Anterior cingulate cortex (tissue), 58 donors: Measurements from ENCODE around the gene ZFX.
"Not testable (repeated sequence)": the region's sequence is repeated elsewhere in the genome, so short reads cannot be mapped to it uniquely, and the experiment has no call there.

Experiments
- DNase-seq, 58 donors: peaks; one replicate each; lab custom pipeline; 2025; lab: John Stamatoyannopoulos, UW

The ZFX gene

DNA sequence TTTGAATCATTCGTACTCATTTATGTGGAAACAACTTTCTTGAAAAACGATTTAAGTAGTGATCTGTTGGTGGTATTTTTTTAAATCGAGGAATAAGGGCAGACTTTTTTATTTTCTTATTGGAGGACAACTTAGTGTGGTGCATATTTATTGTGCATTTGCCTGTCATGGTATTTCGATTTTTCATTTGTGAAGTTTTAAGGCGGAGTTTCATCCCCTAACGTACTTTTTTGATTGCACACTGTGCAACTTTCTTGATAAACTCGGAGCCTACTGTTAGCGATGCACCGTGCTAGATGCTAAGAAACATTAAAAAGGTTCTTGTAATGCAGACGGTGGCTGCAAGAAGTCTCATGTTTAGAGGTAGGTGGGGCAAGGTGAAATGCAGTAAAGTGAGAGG lies 1.4 kb downstream of the ZFX start:
- no peak for DNase-seq

DNA sequence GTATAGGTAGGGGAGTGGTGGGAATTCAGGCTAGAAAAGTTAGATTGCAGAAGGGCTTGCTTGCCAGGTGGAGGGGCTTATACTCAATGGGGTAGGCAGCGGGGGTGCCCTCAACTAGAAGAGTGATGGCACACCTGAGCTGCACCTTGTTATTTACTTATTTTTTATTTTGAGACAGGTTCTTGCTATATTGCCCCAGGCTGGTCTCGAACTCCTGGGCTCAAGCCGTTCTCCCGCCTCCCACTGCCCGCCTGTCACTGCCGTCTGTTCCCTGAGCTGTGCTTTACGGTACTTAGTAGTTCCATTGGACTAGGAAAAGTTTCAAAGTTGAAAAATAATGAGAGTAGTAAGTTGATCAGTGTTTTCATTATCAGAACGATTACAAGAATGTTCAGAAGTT lies 2.0 kb downstream of the ZFX start:
- no peak for DNase-seq

DNA sequence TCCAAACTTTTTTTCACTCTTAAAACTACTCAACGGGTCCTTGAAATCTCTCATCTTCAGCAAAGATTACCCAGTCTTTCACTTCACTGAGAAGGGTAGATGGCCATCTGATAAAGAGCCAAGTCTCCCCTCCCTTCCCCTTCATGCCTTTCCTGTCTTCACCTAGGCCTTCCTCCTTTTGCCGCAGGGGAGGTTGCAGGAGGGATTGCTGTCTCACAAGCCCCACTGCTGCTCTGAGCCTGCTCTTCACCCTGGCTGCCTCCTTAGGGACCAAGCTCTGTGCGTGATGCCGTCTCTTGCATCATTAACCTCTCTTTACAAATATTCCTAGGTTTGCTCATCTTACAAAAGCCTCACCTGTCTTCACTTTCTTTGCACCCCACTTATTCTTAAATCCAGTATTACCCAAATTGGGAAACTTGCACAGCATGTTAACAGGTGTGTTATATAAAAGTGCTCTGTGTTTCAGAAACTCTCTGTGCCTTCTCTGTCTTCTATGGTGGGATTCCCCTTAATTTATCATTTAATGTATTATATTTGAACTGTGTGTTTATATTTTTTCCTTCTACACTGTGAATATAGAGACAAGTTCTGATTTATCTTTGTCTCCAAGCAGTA lies 3.8 kb downstream of the ZFX start:
- peak in 1 of 58 donors; percentile 2 for DNase-seq

DNA sequence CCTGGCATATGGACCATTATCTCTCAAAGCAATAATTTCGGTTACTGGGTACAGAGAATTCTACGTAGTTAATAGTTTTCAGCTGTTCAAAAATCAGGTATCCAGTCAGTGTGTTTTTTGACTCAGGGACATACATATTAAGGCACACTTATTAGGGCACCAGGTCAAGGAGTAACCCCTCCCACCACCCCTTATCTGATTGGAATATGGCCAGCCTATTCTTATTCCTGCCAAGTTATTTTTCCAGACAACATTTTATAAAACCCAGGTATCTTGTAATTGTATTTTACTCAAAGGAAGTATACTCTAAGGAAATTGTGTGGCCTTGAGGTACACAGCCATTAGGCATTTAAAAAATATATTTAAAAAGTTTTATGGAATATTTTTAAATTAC lies 4.3 kb downstream of the ZFX start:
- DNase-seq, result no peak

DNA sequence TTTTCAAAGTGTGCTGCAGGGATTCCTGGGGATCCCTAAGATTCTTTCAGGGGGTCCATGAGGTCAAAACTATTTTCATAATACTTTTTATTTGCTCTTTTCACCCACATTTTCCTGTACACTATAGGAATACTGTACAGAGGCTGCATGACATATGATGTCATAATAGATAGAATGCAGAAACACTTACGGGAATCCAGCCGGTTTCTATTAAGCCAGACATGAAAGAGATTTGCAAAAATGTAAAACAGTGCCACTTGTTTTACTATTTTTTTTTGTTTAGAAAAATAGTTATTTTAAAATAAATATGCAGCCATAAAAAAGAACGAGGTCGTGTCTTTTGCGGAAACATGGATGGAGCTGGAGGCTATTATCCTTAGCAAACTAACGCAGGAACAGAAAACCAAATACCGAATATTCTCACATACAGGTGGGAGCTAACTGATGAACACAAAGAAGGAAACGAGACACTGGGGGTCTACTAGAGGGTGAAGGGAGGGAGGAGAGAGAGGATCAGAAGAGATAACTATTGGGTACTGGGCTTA lies 5.0 kb downstream of the ZFX start:
- no peak for DNase-seq

DNA sequence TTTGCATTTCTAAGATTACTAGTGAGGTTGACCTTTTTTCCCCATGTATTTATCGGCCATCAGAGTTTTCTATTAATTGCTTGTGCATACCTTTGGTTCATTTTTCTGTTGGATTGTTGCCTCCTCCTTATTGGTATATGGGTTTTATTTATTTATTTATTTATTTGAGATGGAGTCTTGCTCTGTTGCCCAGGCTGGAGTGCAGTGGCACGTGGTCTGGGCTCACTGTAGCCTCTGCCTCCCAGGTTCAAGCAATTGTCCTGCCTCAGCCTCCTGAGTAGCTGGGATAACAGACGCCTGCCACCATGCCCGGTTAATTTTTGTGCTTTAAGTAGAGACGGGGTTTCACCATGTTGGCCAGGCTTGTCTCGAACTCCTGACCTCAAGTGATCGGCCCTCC lies 6.2 kb downstream of the ZFX start:
- DNase-seq, result not testable (repeated sequence)

DNA sequence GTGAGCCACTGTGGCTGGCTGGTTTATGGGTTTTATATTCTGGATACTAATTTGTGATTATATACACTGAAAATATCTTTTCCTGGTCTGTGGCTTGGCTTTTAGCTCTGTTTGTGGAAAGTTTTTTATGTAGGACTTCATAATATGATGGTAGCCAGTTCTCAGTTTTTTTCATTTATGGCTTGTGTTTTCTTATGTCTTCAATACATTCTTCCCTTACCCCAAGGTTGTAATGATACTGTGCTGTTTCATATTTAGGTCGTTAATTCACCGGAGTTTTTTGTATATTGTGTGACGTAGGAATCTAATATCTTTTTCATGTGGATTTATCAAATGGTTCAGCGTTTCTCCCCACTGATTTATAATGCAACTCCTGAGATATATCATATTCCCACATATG lies 6.6 kb downstream of the ZFX start:
- DNase-seq, result no peak

DNA sequence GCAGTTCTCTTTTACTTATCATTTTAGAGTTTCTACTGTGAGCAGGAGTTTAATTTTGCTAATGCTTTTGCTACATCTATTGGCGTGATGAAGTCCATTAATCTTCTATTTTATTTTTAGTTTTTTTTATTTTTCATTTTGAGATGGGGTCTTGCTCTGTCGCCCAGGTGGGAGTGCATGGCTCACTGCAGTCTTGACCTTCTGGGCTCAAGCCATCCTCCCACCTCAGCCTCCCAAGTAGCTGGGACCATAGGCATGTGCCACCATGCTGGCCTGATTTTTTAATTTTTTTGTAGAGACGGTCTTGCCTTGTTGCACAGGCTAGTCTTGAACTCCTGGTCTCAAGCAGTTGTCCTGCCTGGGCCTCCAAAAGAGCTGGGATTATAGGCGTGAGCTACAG lies 9.4 kb downstream of the ZFX start:
- no peak for DNase-seq

DNA sequence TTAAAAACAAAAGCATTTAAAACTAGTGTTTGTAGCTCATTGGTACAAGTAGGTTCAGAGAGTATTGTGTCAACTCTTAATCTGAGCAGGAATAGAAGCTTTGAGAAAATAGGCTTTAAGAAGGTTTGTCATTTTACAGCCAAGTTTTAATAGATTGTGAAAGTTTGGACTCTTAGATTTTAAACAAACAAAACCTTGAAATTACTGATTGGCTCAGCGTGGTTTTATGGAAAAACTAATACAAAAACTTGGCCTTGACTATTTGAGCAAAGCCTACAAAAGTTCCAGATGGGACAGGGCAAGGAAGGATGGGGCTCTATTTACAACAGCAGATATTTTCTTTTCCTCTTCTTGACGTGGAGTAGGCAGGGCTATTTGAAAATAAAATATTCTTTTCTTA lies 16.5 kb downstream of the ZFX start:
- no peak for DNase-seq

DNA sequence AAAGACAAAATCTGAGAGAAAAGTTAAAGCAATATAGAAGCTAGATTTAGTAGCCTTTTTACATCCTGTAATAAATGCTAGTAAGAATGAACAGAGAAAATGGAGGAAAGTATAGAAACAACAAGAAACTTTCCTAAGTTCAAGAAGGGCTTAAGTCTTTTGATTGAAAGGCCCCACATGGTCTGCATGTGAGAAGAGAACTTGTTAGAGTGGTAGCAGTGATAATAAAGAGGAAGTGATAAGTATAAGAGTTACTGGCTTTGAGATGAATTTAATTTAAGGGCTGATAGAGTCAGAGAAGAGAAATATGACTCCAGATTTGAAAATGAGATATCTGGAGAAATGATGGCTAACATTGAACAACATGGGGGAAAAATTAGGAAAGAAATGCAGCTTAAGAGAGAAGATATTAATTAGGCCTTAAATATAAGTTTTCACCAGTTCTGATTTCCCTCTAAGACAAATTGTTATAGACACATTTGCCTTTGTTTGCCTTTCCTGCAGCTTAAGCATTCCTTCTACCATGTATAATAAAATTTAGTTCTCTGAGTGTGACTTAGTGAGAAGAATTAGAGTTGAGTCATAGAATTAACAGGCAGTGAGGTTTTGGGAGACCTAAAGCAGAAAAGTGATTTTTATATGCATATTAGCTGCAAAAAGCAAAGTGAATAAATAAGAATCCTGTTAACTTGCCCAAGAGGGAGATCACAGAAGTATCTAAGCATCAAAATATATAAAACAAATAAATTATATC lies 18.4 kb downstream of the ZFX start:
- no peak for DNase-seq

DNA sequence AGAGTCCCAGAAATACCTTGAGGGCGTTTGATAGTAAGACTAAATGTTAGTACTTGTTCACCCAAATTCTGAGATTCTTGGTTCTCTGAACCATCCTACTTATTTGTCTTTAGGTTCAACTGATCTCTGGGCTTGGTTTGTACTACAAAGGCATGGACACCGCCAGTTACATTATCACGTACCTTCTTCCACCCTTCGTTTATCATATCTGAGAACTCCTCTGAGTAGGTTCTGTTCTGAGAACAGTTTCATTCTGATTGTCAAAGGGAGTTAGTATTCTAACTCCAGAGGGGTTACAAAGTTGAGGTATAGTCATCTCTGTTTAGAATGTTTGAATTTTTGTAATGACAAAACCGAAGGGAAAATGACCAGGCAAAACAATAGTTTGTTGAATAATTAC lies 19.3 kb downstream of the ZFX start:
- no peak for DNase-seq

DNA sequence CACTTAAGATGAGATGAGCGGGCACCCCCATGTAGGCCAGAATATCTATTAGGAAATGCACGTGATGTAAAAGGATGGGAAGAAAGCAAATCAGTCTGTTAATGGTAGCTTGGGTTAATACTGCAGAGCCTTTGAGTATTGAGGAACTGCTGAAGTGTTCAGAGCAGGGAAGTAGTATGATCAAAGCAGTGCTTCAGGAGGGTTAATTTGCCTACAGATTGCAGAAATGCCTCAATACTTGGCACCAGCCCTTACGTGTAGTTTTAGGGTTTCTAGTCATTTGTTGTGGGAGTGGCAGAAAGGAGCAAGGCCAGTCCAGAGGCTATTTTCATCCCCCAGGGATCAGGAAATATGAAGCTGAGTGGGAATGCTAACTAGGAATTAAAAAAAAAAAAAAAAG lies 19.7 kb downstream of the ZFX start:
- no peak for DNase-seq

DNA sequence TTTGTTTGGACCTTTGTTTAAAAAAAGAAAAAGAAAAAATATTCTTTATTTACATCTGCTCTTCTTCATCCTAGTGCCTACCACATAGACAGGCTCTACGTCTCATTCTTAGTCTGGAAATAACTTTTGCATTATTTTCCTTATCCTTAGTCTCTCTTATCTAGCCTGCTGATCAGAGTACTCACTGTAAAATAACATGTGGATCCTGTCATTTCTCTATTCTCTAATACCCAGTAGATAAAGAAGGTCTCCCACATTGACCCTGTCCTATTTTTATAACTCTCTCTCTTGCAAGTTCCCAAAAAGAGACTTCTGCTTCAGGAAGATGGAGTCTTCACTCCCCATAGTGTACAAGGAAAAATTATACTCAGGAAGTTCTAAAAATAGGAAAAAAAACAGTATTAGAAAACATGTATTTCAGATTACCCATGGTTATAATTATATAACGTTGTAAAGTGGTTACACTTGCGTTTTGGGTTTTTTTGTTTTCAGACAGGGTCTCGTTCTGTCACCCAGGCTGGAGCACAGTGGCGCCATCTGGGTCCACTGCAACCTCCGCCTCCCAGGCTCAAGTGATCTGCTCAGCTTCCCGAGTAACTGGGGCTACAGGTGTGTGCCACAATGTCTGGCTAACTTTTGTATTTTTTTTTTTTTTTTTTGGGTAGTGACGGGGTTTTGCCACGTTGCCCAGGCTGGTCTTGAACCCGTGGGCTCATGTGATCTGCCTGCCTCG lies 23.8 kb downstream of the ZFX start:
- no peak for DNase-seq

DNA sequence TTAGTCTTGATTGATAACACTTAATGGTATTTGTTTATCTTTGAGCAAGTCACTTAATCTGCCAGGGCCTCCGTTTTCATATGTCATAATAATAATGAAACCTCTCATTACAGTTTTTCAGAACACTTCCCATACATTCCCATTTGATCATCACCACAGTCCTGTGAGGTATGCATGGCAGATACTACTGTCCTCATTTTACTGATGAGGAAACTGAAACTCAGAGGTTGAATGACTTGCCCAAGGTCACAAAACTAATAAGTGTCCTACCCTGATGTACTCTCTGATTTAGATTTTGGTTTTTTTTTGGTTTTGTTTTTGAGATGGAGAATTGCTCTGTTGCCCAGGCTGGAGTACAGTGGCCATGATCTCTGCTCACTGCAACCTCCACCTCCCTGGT lies 25.7 kb downstream of the ZFX start:
- DNase-seq, result no peak

DNA sequence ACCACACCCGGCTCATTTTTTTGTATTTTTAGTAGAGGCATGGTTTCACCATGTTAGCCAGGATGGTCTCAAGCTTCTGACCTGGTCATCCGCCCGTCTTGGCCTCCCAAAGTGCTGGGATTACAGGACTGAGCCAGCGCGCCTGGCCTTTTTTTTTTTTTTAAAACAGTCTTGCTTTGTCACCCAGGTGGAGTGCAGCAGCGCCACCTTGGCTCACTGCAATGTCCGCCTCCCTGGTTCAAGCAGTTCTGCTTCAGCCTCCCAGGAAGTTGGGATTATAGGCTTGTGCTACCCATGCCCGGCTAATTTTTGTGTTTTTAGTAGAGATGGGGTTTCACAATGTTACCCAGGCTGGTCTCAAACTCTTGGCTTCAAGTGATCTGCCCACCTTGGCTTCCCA lies 28.9 kb downstream of the ZFX start:
- no peak for DNase-seq

DNA sequence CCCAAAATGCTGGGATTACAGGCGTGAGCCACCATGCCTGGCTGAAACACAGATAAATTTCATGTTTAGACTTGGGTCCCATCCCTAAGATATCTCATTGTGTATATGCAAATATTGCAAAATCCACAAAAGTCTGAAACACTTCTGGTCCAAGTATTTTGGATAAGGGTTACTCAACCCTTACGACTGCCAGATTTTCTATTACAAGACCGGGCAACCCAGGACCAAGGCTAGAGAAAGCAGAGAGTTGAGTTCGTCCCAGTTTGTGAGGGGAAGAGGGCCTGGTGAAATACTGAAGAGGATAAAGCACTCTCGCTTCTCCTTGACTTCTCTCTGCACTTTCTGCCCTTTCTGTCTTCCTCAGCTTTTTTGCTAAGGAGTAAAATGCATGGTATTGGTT lies 34.5 kb downstream of the ZFX start:
- no peak for DNase-seq

DNA sequence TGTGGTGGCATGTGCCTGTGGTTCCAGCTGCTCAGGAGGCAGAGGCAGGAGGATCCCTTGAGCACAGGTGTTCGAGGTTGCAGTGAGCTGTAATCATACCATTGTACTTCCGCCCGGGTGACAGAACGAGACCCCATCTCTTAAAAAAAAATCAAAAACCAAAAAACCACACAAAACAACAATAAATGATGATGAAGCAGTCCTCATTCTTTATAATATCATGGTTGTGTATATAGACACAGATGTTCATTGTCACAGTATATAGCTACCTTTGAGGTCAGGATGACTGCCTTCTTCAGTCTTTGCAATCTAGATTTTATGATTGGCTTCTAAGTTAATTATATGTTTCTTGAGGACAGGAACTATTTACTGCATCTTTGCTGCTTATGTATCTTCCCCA lies 37.0 kb downstream of the ZFX start:
- no peak for DNase-seq

DNA sequence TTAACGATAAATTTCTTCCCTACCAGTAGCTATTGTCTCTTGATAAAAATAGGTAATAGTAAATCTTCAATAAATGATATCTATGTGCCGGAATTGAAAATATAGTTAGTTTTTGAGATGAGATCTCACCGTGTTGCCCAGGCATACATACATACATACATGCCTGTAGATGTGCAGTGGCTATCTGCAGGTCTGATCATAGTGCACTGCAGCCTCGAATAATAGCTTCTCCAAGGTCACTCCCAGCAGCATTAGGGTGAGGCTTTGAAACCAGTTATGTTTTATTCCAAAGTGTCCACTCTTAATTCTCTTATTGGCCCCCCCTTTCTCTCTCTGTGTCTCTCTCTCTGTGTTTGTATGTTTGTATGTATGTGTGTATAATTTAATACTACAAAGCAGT lies 37.5 kb downstream of the ZFX start:
- DNase-seq, result no peak

DNA sequence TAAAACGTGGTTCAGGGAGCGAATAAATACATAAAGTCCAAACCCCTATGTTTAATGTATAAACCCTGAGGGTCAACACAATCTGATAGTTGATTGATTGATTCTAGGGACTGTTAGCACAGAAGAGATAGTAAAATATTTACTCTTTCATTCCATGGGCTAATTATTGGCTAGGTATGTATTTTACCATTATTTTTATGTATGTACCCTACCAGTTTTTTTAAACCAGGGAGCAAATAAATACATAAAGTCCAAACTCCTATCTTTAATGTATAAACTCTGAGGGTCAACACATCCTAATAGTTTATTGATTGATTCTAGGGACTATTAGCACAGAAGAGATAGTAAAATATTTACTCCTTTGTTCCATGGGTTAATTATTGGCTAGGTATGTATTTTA lies 40.0 kb downstream of the ZFX start:
- DNase-seq, result no peak

DNA sequence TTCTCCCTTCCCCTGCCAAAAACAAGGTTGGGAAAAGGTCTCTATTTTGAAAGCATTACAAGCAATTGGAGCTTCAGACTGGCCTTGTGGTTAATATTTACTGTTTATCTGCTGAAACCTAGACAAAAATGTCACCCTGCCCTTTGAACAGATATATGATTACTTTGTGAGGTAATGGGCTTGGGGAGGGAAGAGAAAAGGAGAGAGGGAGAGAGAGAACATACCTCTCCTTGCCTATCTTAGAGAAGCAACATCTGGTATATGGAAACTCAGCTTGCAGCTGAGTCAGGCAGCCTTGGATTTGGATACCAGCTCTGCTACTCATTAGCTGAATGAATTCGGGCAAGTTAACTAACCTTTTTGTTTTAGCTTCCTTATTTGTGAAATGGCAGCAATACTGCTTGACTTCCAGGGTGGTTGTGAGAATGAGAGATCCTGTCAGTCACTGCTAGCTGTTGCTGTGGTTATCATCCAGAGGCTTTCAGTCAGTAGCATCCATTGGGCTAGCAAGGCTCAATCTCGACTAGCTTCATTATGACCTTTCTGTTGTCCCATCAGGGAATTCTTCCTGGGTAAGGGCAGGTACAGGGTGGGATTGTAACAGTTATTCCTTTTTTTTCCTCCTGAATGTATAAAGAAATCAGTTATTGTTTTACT lies 41.1 kb downstream of the ZFX start:
- no peak for DNase-seq

DNA sequence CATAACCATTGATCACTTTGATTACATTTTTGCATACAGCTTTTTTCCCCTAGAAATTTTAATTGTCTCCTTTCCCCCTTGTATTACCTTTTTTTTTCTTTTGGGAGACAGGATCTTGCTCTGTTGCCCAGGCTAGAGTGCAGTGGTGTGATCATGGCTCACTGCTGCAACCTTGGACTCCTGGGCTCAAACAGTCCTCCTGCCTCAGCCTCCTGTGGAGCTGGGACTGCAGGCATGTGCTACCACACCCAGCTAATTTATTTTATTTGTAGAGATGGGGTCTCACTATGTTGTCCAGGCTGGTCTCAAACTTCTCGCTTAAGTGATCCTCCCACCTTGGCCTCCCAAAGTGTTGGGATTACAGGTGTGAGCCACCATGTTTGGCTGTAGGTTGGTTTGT lies 47.0 kb downstream of the ZFX start:
- no peak for DNase-seq
